Measurements from ENCODE around the gene KIF19. TPM values are rescaled to one million over a fixed set of nuclear protein-coding genes. Genes with fewer than 3 reads are reported as not detected.

The KIF19 gene, protein sequence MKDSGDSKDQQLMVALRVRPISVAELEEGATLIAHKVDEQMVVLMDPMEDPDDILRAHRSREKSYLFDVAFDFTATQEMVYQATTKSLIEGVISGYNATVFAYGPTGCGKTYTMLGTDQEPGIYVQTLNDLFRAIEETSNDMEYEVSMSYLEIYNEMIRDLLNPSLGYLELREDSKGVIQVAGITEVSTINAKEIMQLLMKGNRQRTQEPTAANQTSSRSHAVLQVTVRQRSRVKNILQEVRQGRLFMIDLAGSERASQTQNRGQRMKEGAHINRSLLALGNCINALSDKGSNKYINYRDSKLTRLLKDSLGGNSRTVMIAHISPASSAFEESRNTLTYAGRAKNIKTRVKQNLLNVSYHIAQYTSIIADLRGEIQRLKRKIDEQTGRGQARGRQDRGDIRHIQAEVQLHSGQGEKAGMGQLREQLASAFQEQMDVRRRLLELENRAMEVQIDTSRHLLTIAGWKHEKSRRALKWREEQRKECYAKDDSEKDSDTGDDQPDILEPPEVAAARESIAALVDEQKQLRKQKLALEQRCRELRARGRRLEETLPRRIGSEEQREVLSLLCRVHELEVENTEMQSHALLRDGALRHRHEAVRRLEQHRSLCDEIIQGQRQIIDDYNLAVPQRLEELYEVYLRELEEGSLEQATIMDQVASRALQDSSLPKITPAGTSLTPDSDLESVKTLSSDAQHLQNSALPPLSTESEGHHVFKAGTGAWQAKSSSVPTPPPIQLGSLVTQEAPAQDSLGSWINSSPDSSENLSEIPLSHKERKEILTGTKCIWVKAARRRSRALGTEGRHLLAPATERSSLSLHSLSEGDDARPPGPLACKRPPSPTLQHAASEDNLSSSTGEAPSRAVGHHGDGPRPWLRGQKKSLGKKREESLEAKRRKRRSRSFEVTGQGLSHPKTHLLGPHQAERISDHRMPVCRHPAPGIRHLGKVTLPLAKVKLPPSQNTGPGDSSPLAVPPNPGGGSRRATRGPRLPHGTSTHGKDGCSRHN
- not detected for polyA plus RNA-seq (2013, experiment 1 of 2)
- polyA plus RNA-seq (2013, experiment 2 of 2): not detected

DNA sequence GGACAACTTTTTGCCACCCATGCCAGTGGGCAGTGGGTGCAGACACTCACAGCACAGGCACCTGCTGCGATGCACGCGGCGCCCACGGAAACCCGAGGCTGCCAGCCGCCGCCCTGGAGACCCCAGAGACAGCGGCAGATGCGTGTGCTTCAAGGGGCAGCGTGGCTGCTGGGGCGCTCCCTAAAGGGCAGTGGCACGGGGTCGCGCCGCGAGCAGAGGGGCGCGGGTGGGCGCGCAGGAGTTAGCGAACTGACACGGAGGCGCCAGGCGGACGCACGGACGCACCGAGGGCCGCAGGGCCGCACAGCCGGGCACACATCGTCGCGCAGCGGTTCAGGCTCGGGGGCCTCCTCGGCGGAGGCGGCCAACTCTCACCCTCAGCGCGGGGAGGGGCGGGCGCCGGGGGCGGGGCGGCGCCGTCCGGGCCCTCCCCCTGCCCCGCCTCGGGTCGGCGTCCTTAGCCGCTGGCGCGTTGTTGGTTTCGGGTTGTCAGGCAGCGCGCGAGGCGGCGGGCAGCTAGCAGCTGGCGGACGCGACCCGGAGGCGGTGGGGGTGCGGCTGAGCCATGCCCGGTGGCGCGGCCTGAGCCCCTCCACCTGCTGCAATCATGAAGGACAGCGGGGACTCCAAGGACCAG, at the start of gene KIF19:
TSS of gene KIF19 (plus strand) at position 484 of the 637 bp plus-strand sequence. CDS start at position 608, 124 bp downstream.
- Histone ChIP-seq H2BK5ac (ENCODE audit: low read depth, low read length, poor library complexity, severe bottlenecking) (no peak within 1 kb of the TSS), H2BK12ac (ENCODE audit: low read length in 2 of 2) (no peak within 1 kb of the TSS), H4K91ac (ENCODE audit: low read length) (no peak within 1 kb of the TSS), H2BK15ac (ENCODE audit: low read depth, poor library complexity, severe bottlenecking) (no peak within 1 kb of the TSS), H3K27me3 (ENCODE audit: control insufficient read depth in 1 of 2, insufficient read depth in 1 of 2, low read length in 2 of 2) (peaks cover 59 to 77% of the 10 kb centered on the region in 2 experiments), H2BK120ac (ENCODE audit: low read depth, low read length) (no peak within 1 kb of the TSS), H3K4me3 (ENCODE audit: insufficient read depth in 1 of 2, low read depth in 1 of 2, low read length in 2 of 2) (no peak within 1 kb of the TSS), H3K18ac (ENCODE audit: low read depth in 1 of 2, low read length in 2 of 2) (no peak within 1 kb of the TSS), H3K9ac (ENCODE audit: low read length) (no peak within 1 kb of the TSS), H3K14ac (ENCODE audit: low read length in 2 of 2) (no peak within 1 kb of the TSS), H3K79me1 (replicated peaks; ENCODE audit: low read length, poor library complexity, severe bottlenecking) (no peaks in the 10 kb centered on the region), H3K4ac (ENCODE audit: low read depth in 1 of 2, low read length in 2 of 2) (no peak within 1 kb of the TSS), H3K23ac (ENCODE audit: low read length in 2 of 2) (no peak within 1 kb of the TSS), H4K8ac (ENCODE audit: low read length) (no peak within 1 kb of the TSS), H3K4me2 (ENCODE audit: low read length, poor library complexity, severe bottlenecking) (peak within 1 kb of the TSS; percentile 54), H3K4me1 (ENCODE audit: control insufficient read depth, insufficient read depth, low read depth, low read length) (peaks cover 10% of the 10 kb centered on the region), H2AFZ (ENCODE audit: low read depth, low read length) (no peak within 1 kb of the TSS), H3K27ac (ENCODE audit: low read length, poor library complexity, severe bottlenecking) (no peak within 1 kb of the TSS), H2AK5ac (ENCODE audit: low read length, severe bottlenecking) (no peak within 1 kb of the TSS), H3K36me3 (ENCODE audit: control insufficient read depth in 1 of 2, insufficient read depth in 2 of 2, low read depth in 1 of 2, low read length in 2 of 2) (no peaks in the 10 kb centered on the region), H3K9me3 (ENCODE audit: control insufficient read depth, low read length) (peaks cover 4% of the 10 kb centered on the region)
- WGBS: 8% methylated on average over 53 of the region's 73 CpGs
- no peak for DNase-seq

DNA sequence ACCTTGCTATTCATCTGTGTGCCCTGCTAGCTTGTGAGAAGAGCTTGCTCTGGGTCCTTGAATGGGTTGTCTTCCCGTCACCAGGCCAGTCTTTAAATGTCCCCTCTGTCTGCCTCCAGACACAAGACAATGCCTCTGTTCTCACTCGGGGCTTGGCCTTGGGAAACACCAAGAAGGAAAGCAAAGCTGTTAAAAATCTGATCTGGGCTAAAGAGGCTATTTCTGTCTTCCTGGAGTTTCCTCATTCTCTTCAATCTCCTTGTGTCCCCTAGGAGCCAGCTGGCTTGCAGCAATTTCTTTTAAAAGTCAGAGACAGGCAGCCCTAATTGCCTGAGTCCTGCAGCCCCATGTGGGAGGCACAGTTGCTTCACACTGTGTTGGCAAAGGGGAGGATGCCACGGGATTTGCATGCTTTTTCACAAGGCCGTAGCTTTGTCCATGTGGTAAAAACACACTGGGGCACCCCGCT, 49.5 kb upstream of the KIF19 start:
- Histone ChIP-seq H3K79me1 (replicated peaks; ENCODE audit: low read length, poor library complexity, severe bottlenecking) (no peaks in the 10 kb centered on the region), H3K27ac (ENCODE audit: low read length, poor library complexity, severe bottlenecking) (no peak overlapping the region), H3K4me3 (ENCODE audit: insufficient read depth in 1 of 2, low read depth in 1 of 2, low read length in 2 of 2) (peak overlapping the region in 1 of 2 experiments; percentile 53), H3K18ac (ENCODE audit: low read depth in 1 of 2, low read length in 2 of 2) (no peak overlapping the region), H4K8ac (ENCODE audit: low read length) (no peak overlapping the region), H2AK5ac (ENCODE audit: low read length, severe bottlenecking) (no peak overlapping the region), H2BK15ac (ENCODE audit: low read depth, poor library complexity, severe bottlenecking) (no peak overlapping the region), H2BK120ac (ENCODE audit: low read depth, low read length) (no peak overlapping the region), H2AFZ (ENCODE audit: low read depth, low read length) (no peak overlapping the region), H3K4me2 (ENCODE audit: low read length, poor library complexity, severe bottlenecking) (no peak overlapping the region), H3K9me3 (ENCODE audit: control insufficient read depth, low read length) (no peaks in the 10 kb centered on the region), H3K23ac (ENCODE audit: low read length in 2 of 2) (no peak overlapping the region), H3K27me3 (ENCODE audit: control insufficient read depth in 1 of 2, insufficient read depth in 1 of 2, low read length in 2 of 2) (peaks cover 40% of the 10 kb centered on the region in 2 experiments), H4K91ac (ENCODE audit: low read length) (no peak overlapping the region), H3K36me3 (ENCODE audit: control insufficient read depth in 1 of 2, insufficient read depth in 2 of 2, low read depth in 1 of 2, low read length in 2 of 2) (no peaks in the 10 kb centered on the region), H2BK5ac (ENCODE audit: low read depth, low read length, poor library complexity, severe bottlenecking) (no peak overlapping the region), H3K4ac (ENCODE audit: low read depth in 1 of 2, low read length in 2 of 2) (no peak overlapping the region), H2BK12ac (ENCODE audit: low read length in 2 of 2) (no peak overlapping the region), H3K14ac (ENCODE audit: low read length in 2 of 2) (no peak overlapping the region), H3K4me1 (ENCODE audit: control insufficient read depth, insufficient read depth, low read depth, low read length) (peaks cover 2% of the 10 kb centered on the region), H3K9ac (ENCODE audit: low read length) (no peak overlapping the region)
- DNase-seq: no peak
- 63% methylated on average over 5 of the region's 5 CpGs for WGBS

DNA sequence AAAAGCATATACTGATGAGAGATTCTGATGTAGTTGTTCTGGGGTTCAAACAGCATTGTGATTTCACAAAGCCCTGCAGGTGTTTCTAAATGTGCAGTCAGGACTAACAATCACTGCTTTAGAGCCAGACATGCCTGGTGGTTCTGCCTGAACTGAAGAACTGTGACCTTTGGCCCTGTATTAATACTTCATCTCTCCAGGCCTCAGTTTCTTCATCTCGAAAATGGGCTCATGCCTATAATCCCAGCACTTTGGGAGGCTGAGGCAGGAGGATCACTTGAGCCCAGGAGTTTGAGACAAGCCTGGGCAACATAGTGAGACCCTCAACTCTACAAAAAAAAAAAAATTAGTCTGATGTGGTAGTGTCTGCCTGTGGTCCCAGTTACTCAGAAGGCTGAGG, 48.1 kb upstream of the KIF19 start:
- H3K36me3 ChIP-seq (ENCODE audit: control insufficient read depth in 1 of 2, insufficient read depth in 2 of 2, low read depth in 1 of 2, low read length in 2 of 2): no peaks in the 10 kb centered on the region
- WGBS: 56% methylated on average over 1 of the region's 1 CpG

More for the DNA sequence above, 48.1 kb upstream of the KIF19 start:
- Histone ChIP-seq H3K4me1 (ENCODE audit: control insufficient read depth, insufficient read depth, low read depth, low read length) (no peaks in the 10 kb centered on the region), H3K18ac (ENCODE audit: low read depth in 1 of 2, low read length in 2 of 2) (no peak overlapping the region), H2AFZ (ENCODE audit: low read depth, low read length) (no peak overlapping the region), H3K4ac (ENCODE audit: low read depth in 1 of 2, low read length in 2 of 2) (no peak overlapping the region), H3K9ac (ENCODE audit: low read length) (no peak overlapping the region), H4K8ac (ENCODE audit: low read length) (no peak overlapping the region), H3K27me3 (ENCODE audit: control insufficient read depth in 1 of 2, insufficient read depth in 1 of 2, low read length in 2 of 2) (peaks cover 33 to 37% of the 10 kb centered on the region in 2 experiments), H3K14ac (ENCODE audit: low read length in 2 of 2) (no peak overlapping the region), H3K4me2 (ENCODE audit: low read length, poor library complexity, severe bottlenecking) (no peak overlapping the region), H3K27ac (ENCODE audit: low read length, poor library complexity, severe bottlenecking) (no peak overlapping the region), H3K4me3 (ENCODE audit: insufficient read depth in 1 of 2, low read depth in 1 of 2, low read length in 2 of 2) (no peak overlapping the region), H2BK15ac (ENCODE audit: low read depth, poor library complexity, severe bottlenecking) (no peak overlapping the region), H3K9me3 (ENCODE audit: control insufficient read depth, low read length) (no peaks in the 10 kb centered on the region), H4K91ac (ENCODE audit: low read length) (no peak overlapping the region), H3K23ac (ENCODE audit: low read length in 2 of 2) (no peak overlapping the region), H3K79me1 (replicated peaks; ENCODE audit: low read length, poor library complexity, severe bottlenecking) (no peaks in the 10 kb centered on the region), H2AK5ac (ENCODE audit: low read length, severe bottlenecking) (no peak overlapping the region), H2BK12ac (ENCODE audit: low read length in 2 of 2) (no peak overlapping the region), H2BK5ac (ENCODE audit: low read depth, low read length, poor library complexity, severe bottlenecking) (no peak overlapping the region), H2BK120ac (ENCODE audit: low read depth, low read length) (no peak overlapping the region)
- DNase-seq: no peak
